ENCODE results near the gene PPP1R3C. TPM values are rescaled to one million over a fixed set of nuclear protein-coding genes. Genes with fewer than 3 reads are reported as not detected.

The PPP1R3C gene
- total RNA-seq, 4 donors from 2014 or later, result 3.5 to 6.8 (median 5.9) TPM

GRCh38 chr10:91587710-91588638, 44.9 kb downstream of the PPP1R3C start:
- ATAC-seq (ENCODE audit: low FRiP score), result peak; percentile 79
- no peak for TF ChIP-seq CTCF (IDR thresholded peaks at IDR 0.05)

GRCh38 chr10:91582153-91582554, 50.7 kb downstream of the PPP1R3C start:
- ATAC-seq (ENCODE audit: low FRiP score) (no peak), DNase-seq (ENCODE audit: low spot score) (no peak)
- TF ChIP-seq CTCF (IDR thresholded peaks at IDR 0.05), result no peak

More at GRCh38 chr10:91587710-91588638, 44.9 kb downstream of the PPP1R3C start:
- no peak for DNase-seq (ENCODE audit: low spot score)

GRCh38 chr10:91579329-91579985, 53.4 kb downstream of the PPP1R3C start:
- no peak for TF ChIP-seq CTCF (IDR thresholded peaks at IDR 0.05)
- no peak for ATAC-seq (ENCODE audit: low FRiP score)
- no peak for DNase-seq (ENCODE audit: low spot score)

Other genes with a start within 250 kb of the PPP1R3C start
- gene HECTD2, start 222.7 kb downstream of the PPP1R3C start, total RNA-seq, result 10 to 100 TPM; 10.5 to 18.0 (median 16.8) TPM
- gene TNKS2, start 165.4 kb upstream of the PPP1R3C start, total RNA-seq, result 10 to 100 TPM; 37.6 to 52.8 (median 43.8) TPM

Data from omental fat pad (tissue), 4 donors.